Measurements from ENCODE around the gene SMIM14. TPM values are rescaled to one million over a fixed set of nuclear protein-coding genes. Genes with fewer than 3 reads are reported as not detected.
A peak's percentile ranks its signal among the peaks of the same experiment; 100 is the strongest.

SMIM14 gene
- polyA plus RNA-seq (2013, experiment 1 of 2), result 15.1 TPM
- polyA plus RNA-seq (2013, experiment 2 of 2), result 17.3 TPM

GRCh38 chr4:39638354-39639239 lies at the start of gene SMIM14:
Gene SMIM14, minus strand, starts transcription at chr4:39638865. Its CDS starts 33,720 bp downstream, at chr4:39605145.
- H3K9ac ChIP-seq (ENCODE audit: low read length), result peak within 1 kb of the TSS; percentile 97
- peak within 1 kb of the TSS; percentile 99 for H2BK15ac ChIP-seq (ENCODE audit: low read depth, poor library complexity, severe bottlenecking)
- peak within 1 kb of the TSS; percentile 94 for H2BK5ac ChIP-seq (ENCODE audit: low read depth, low read length, poor library complexity, severe bottlenecking)
- peak within 1 kb of the TSS; percentile 79 for H4K8ac ChIP-seq (ENCODE audit: low read length)
- WGBS, result under 1% methylated on average over 71 of the region's 75 CpGs
- peak within 1 kb of the TSS; percentile 83 to 93 for H3K4me3 ChIP-seq (ENCODE audit: insufficient read depth in 1 of 2, low read depth in 1 of 2, low read length in 2 of 2)
- peak within 1 kb of the TSS; percentile 28 to 31 for H2BK12ac ChIP-seq (ENCODE audit: low read length in 2 of 2)
- H3K14ac ChIP-seq (ENCODE audit: low read length in 2 of 2), result peak within 1 kb of the TSS; percentile 64 to 84
- peak within 1 kb of the TSS; percentile 76 for H2BK120ac ChIP-seq (ENCODE audit: low read depth, low read length)
- H3K36me3 ChIP-seq (ENCODE audit: control insufficient read depth in 1 of 2, insufficient read depth in 2 of 2, low read depth in 1 of 2, low read length in 2 of 2), result peaks cover 0 to 15% of the 10 kb centered on the region in 2 experiments
- H2AK5ac ChIP-seq (ENCODE audit: low read length, severe bottlenecking), result no peak within 1 kb of the TSS
- H3K9me3 ChIP-seq (ENCODE audit: control insufficient read depth, low read length), result no peaks in the 10 kb centered on the region
- peak; percentile 99 for DNase-seq
- H4K91ac ChIP-seq (ENCODE audit: low read length), result peak within 1 kb of the TSS; percentile 81
- peak within 1 kb of the TSS; percentile 27 for H2AFZ ChIP-seq (ENCODE audit: low read depth, low read length)
- peak within 1 kb of the TSS; percentile 85 to 94 for H3K18ac ChIP-seq (ENCODE audit: low read depth in 1 of 2, low read length in 2 of 2)
- peak within 1 kb of the TSS; percentile 83 for H3K4me2 ChIP-seq (ENCODE audit: low read length, poor library complexity, severe bottlenecking)
- H3K23ac ChIP-seq (ENCODE audit: low read length in 2 of 2), result peak within 1 kb of the TSS in 1 of 2 experiments; percentile 84
- H3K27me3 ChIP-seq (ENCODE audit: control insufficient read depth in 1 of 2, insufficient read depth in 1 of 2, low read length in 2 of 2), result no peaks in the 10 kb centered on the region
- H3K4ac ChIP-seq (ENCODE audit: low read depth in 1 of 2, low read length in 2 of 2), result peak within 1 kb of the TSS; percentile 78 to 89
- peaks cover 4% of the 10 kb centered on the region for H3K4me1 ChIP-seq (ENCODE audit: control insufficient read depth, insufficient read depth, low read depth, low read length)
- peak within 1 kb of the TSS; percentile 98 for H3K27ac ChIP-seq (ENCODE audit: low read length, poor library complexity, severe bottlenecking)
- peaks cover 10% of the 10 kb centered on the region for H3K79me1 ChIP-seq (replicated peaks; ENCODE audit: low read length, poor library complexity, severe bottlenecking)

- Histone ChIP-seq H2BK15ac (ENCODE audit: low read depth, poor library complexity, severe bottlenecking) (no peak overlapping the region), H3K23ac (ENCODE audit: low read length in 2 of 2) (no peak overlapping the region), H3K4me2 (ENCODE audit: low read length, poor library complexity, severe bottlenecking) (no peak overlapping the region), H3K4me1 (ENCODE audit: control insufficient read depth, insufficient read depth, low read depth, low read length) (no peaks in the 10 kb centered on the region), H2BK120ac (ENCODE audit: low read depth, low read length) (no peak overlapping the region), H2BK12ac (ENCODE audit: low read length in 2 of 2) (no peak overlapping the region), H3K18ac (ENCODE audit: low read depth in 1 of 2, low read length in 2 of 2) (no peak overlapping the region), H4K8ac (ENCODE audit: low read length) (no peak overlapping the region), H3K14ac (ENCODE audit: low read length in 2 of 2) (no peak overlapping the region), H3K27me3 (ENCODE audit: control insufficient read depth in 1 of 2, insufficient read depth in 1 of 2, low read length in 2 of 2) (no peaks in the 10 kb centered on the region), H2AK5ac (ENCODE audit: low read length, severe bottlenecking) (no peak overlapping the region), H3K79me1 (replicated peaks; ENCODE audit: low read length, poor library complexity, severe bottlenecking) (no peaks in the 10 kb centered on the region), H3K4me3 (ENCODE audit: insufficient read depth in 1 of 2, low read depth in 1 of 2, low read length in 2 of 2) (no peak overlapping the region), H3K4ac (ENCODE audit: low read depth in 1 of 2, low read length in 2 of 2) (no peak overlapping the region), H3K27ac (ENCODE audit: low read length, poor library complexity, severe bottlenecking) (no peak overlapping the region), H2AFZ (ENCODE audit: low read depth, low read length) (no peak overlapping the region), H3K36me3 (ENCODE audit: control insufficient read depth in 1 of 2, insufficient read depth in 2 of 2, low read depth in 1 of 2, low read length in 2 of 2) (no peaks in the 10 kb centered on the region), H3K9ac (ENCODE audit: low read length) (no peak overlapping the region), H2BK5ac (ENCODE audit: low read depth, low read length, poor library complexity, severe bottlenecking) (no peak overlapping the region), H4K91ac (ENCODE audit: low read length) (no peak overlapping the region), H3K9me3 (ENCODE audit: control insufficient read depth, low read length) (no peaks in the 10 kb centered on the region)
- DNase-seq, result no peak
These were observed 48.3 kb upstream of the SMIM14 start for GRCh38 chr4:39687014-39687413.

GRCh38 chr4:39685990-39686389 lies 47.3 kb upstream of the SMIM14 start:
- Histone ChIP-seq H3K4ac (ENCODE audit: low read depth in 1 of 2, low read length in 2 of 2) (no peak overlapping the region), H3K4me2 (ENCODE audit: low read length, poor library complexity, severe bottlenecking) (no peak overlapping the region), H3K9me3 (ENCODE audit: control insufficient read depth, low read length) (no peaks in the 10 kb centered on the region), H3K4me3 (ENCODE audit: insufficient read depth in 1 of 2, low read depth in 1 of 2, low read length in 2 of 2) (no peak overlapping the region), H4K8ac (ENCODE audit: low read length) (no peak overlapping the region), H2BK5ac (ENCODE audit: low read depth, low read length, poor library complexity, severe bottlenecking) (no peak overlapping the region), H3K23ac (ENCODE audit: low read length in 2 of 2) (no peak overlapping the region), H2BK120ac (ENCODE audit: low read depth, low read length) (no peak overlapping the region), H2AFZ (ENCODE audit: low read depth, low read length) (no peak overlapping the region), H2BK12ac (ENCODE audit: low read length in 2 of 2) (no peak overlapping the region), H2BK15ac (ENCODE audit: low read depth, poor library complexity, severe bottlenecking) (no peak overlapping the region), H3K14ac (ENCODE audit: low read length in 2 of 2) (no peak overlapping the region), H3K9ac (ENCODE audit: low read length) (no peak overlapping the region), H3K27me3 (ENCODE audit: control insufficient read depth in 1 of 2, insufficient read depth in 1 of 2, low read length in 2 of 2) (no peaks in the 10 kb centered on the region), H3K27ac (ENCODE audit: low read length, poor library complexity, severe bottlenecking) (no peak overlapping the region), H4K91ac (ENCODE audit: low read length) (no peak overlapping the region), H3K4me1 (ENCODE audit: control insufficient read depth, insufficient read depth, low read depth, low read length) (no peaks in the 10 kb centered on the region), H2AK5ac (ENCODE audit: low read length, severe bottlenecking) (no peak overlapping the region), H3K18ac (ENCODE audit: low read depth in 1 of 2, low read length in 2 of 2) (no peak overlapping the region), H3K79me1 (replicated peaks; ENCODE audit: low read length, poor library complexity, severe bottlenecking) (no peaks in the 10 kb centered on the region), H3K36me3 (ENCODE audit: control insufficient read depth in 1 of 2, insufficient read depth in 2 of 2, low read depth in 1 of 2, low read length in 2 of 2) (no peaks in the 10 kb centered on the region)
- DNase-seq, result no peak
- WGBS, result no CpG with 5 or more reads among the region's 1 CpG

- 78% methylated on average over 1 of the region's 2 CpGs for WGBS
- H3K23ac ChIP-seq (ENCODE audit: low read length in 2 of 2), result no peak overlapping the region
- H3K27ac ChIP-seq (ENCODE audit: low read length, poor library complexity, severe bottlenecking), result no peak overlapping the region
- no peaks in the 10 kb centered on the region for H3K27me3 ChIP-seq (ENCODE audit: control insufficient read depth in 1 of 2, insufficient read depth in 1 of 2, low read length in 2 of 2)
- H3K36me3 ChIP-seq (ENCODE audit: control insufficient read depth in 1 of 2, insufficient read depth in 2 of 2, low read depth in 1 of 2, low read length in 2 of 2), result no peaks in the 10 kb centered on the region
- H3K14ac ChIP-seq (ENCODE audit: low read length in 2 of 2), result no peak overlapping the region
- no peak overlapping the region for H4K8ac ChIP-seq (ENCODE audit: low read length)
- no peak overlapping the region for H4K91ac ChIP-seq (ENCODE audit: low read length)
- no peak overlapping the region for H2BK15ac ChIP-seq (ENCODE audit: low read depth, poor library complexity, severe bottlenecking)
- H3K4me3 ChIP-seq (ENCODE audit: insufficient read depth in 1 of 2, low read depth in 1 of 2, low read length in 2 of 2), result no peak overlapping the region
- H3K9ac ChIP-seq (ENCODE audit: low read length), result no peak overlapping the region
- no peak overlapping the region for H2BK120ac ChIP-seq (ENCODE audit: low read depth, low read length)
- H2AK5ac ChIP-seq (ENCODE audit: low read length, severe bottlenecking), result no peak overlapping the region
- no peak overlapping the region for H3K18ac ChIP-seq (ENCODE audit: low read depth in 1 of 2, low read length in 2 of 2)
- no peak overlapping the region for H2BK5ac ChIP-seq (ENCODE audit: low read depth, low read length, poor library complexity, severe bottlenecking)
- no peaks in the 10 kb centered on the region for H3K79me1 ChIP-seq (replicated peaks; ENCODE audit: low read length, poor library complexity, severe bottlenecking)
- H3K4me1 ChIP-seq (ENCODE audit: control insufficient read depth, insufficient read depth, low read depth, low read length), result no peaks in the 10 kb centered on the region
- DNase-seq, result no peak
- no peak overlapping the region for H3K4me2 ChIP-seq (ENCODE audit: low read length, poor library complexity, severe bottlenecking)
- H2BK12ac ChIP-seq (ENCODE audit: low read length in 2 of 2), result no peak overlapping the region
- no peaks in the 10 kb centered on the region for H3K9me3 ChIP-seq (ENCODE audit: control insufficient read depth, low read length)
- H2AFZ ChIP-seq (ENCODE audit: low read depth, low read length), result no peak overlapping the region
- H3K4ac ChIP-seq (ENCODE audit: low read depth in 1 of 2, low read length in 2 of 2), result no peak overlapping the region
These were observed 43.5 kb upstream of the SMIM14 start for GRCh38 chr4:39682138-39682537.

All from mesenchymal stem cell (in vitro differentiated cells and primary cell).